HepG2 (cell line): ENCODE results near the gene DNAJC7. TPM values are rescaled to one million over a fixed set of nuclear protein-coding genes. Genes with fewer than 3 reads are reported as not detected.

Experiments used
- GTF2F1 ChIP-seq: fragments of 150-350 bp; IDR thresholded peaks from 2 replicates; pipeline ENCODE4 v1.6.1; 2014; ENCODE audit warnings: low read length
- HCFC1 ChIP-seq: fragments of 150-350 bp; IDR thresholded peaks from 2 replicates; pipeline ENCODE4 v1.6.1; 2014; ENCODE audit warnings: low read depth, low read length
- HES4 ChIP-seq: sonication (generic); formaldehyde crosslinking; IDR thresholded peaks from 2 replicates; pipeline ENCODE4 v1.9.0; 2021; ENCODE audit warnings: mild to moderate bottlenecking, missing genetic modification reagents, borderline replicate concordance
- HNRNPK ChIP-seq: fragments of 200-400 bp; formaldehyde crosslinking; IDR thresholded peaks from 2 replicates; pipeline ENCODE4 v1.6.1; 2018; ENCODE audit warnings: low read length, low read depth, moderate library complexity, mild to moderate bottlenecking; ENCODE audit not compliant: poor library complexity, severe bottlenecking
- HOMEZ ChIP-seq: IDR thresholded peaks from 2 replicates; pipeline ENCODE4 v1.6.1; 2016; ENCODE audit warnings: low read depth
- JDP2 ChIP-seq: sonication (generic); formaldehyde crosslinking; IDR thresholded peaks from 2 replicates; pipeline ENCODE4 v1.8.1; 2022; ENCODE audit warnings: missing genetic modification reagents, borderline replicate concordance
- KLF6 ChIP-seq: IDR thresholded peaks from 2 replicates; pipeline ENCODE4 v1.8.0; 2016; ENCODE audit warnings: missing biosample characterization, missing genetic modification reagents
- NFIC ChIP-seq: IDR thresholded peaks from 2 replicates; pipeline ENCODE4 v1.6.1; 2012; ENCODE audit warnings: mild to moderate bottlenecking, low read length, inconsistent platforms
- NPAS2 ChIP-seq: sonication (generic); formaldehyde crosslinking; IDR thresholded peaks from 2 replicates; pipeline ENCODE4 v1.8.0; 2022; ENCODE audit warnings: mild to moderate bottlenecking, missing genetic modification reagents, borderline replicate concordance
- PHF8 ChIP-seq: sonication (generic); formaldehyde crosslinking; IDR thresholded peaks from 2 replicates; pipeline ENCODE4 v1.5.0; 2020; ENCODE audit warnings: missing genetic modification reagents
- RARG ChIP-seq: sonication (generic); formaldehyde crosslinking; IDR thresholded peaks from 2 replicates; pipeline ENCODE4 v1.4.0; 2020; ENCODE audit warnings: low read depth, mild to moderate bottlenecking, missing genetic modification reagents
- ZBTB40 ChIP-seq, 2 experiments: fragments of 450-650 bp in 1 of 2; sonication (generic) in 1 of 2; formaldehyde crosslinking in 1 of 2; IDR thresholded peaks; 2 replicates each; pipeline versions ENCODE4 v1.6.1 to v1.8.0; 2016 to 2022; ENCODE audit warnings: antibody characterized with exemption in 1 of 2, mild to moderate bottlenecking in 1 of 2, missing genetic modification reagents in 1 of 2
- ZBTB7B ChIP-seq: sonication (generic); formaldehyde crosslinking; IDR thresholded peaks from 2 replicates; pipeline ENCODE4 v1.4.0; 2020; ENCODE audit warnings: missing genetic modification reagents
- ZNF468 ChIP-seq: sonication (generic); formaldehyde crosslinking; IDR thresholded peaks from 2 replicates; pipeline ENCODE4 v1.8.0; 2022; ENCODE audit warnings: mild to moderate bottlenecking, moderate library complexity, missing genetic modification reagents
- ZNF557 ChIP-seq: sonication (generic); formaldehyde crosslinking; IDR thresholded peaks from 2 replicates; pipeline ENCODE4 v1.4.0; 2020; ENCODE audit warnings: missing genetic modification reagents
- ZNF570 ChIP-seq: sonication (generic); formaldehyde crosslinking; IDR thresholded peaks from 2 replicates; pipeline ENCODE4 v1.4.0; 2020; ENCODE audit warnings: mild to moderate bottlenecking, missing genetic modification reagents, borderline replicate concordance
- ZNF713 ChIP-seq: sonication (generic); formaldehyde crosslinking; IDR thresholded peaks from 2 replicates; pipeline ENCODE4 v1.4.0; 2020; ENCODE audit warnings: mild to moderate bottlenecking, missing genetic modification reagents
- polyA plus RNA-seq, 8 experiments: library from polyadenylated mRNA; depleted of rRNA in 3 of 8; stranded (reverse) in 7 of 8; unstranded in 1 of 8; fragments of >200 nt; fragmentation: Illumina TruSeq in 4 of 8; extraction: Trizol in 4 of 8; gene quantifications; 2 replicates each; pipeline versions ENCODE4 v1.2.1 to v1.2.3, GENCODE V29; 2011 to 2016; ENCODE audit warnings: low read depth in 4 of 8, missing spikeins in 1 of 8, mixed read lengths in 1 of 8; ENCODE audit not compliant: insufficient read depth in 1 of 8
- total RNA-seq, 5 experiments: library from RNA; depleted of rRNA; stranded (reverse); fragments of >200 nt; fragmentation: Illumina TruSeq; extraction: Trizol; gene quantifications; 2 replicates each; pipeline ENCODE4 v1.2.3, GENCODE V29; 2016; ENCODE audit warnings: low read depth in 1 of 5
- TF ChIP-seq, protein P1 (sequence below): sonication (generic); formaldehyde crosslinking; IDR thresholded peaks from 2 replicates; pipeline ENCODE4 v1.9.0; 2022; ENCODE audit warnings: missing genetic modification reagents, mild to moderate bottlenecking, borderline replicate concordance

DNAJC7 gene
- total and polyA plus RNA-seq, 2 of the 13 experiments (the other 11 are each of a cell fraction or from before 2014, with no cell fraction given): 47.7 to 132 TPM

GRCh38 chr17:41989702-41990419, 27.4 kb downstream of the DNAJC7 start (continued):
- TF ChIP-seq, protein P1, sequence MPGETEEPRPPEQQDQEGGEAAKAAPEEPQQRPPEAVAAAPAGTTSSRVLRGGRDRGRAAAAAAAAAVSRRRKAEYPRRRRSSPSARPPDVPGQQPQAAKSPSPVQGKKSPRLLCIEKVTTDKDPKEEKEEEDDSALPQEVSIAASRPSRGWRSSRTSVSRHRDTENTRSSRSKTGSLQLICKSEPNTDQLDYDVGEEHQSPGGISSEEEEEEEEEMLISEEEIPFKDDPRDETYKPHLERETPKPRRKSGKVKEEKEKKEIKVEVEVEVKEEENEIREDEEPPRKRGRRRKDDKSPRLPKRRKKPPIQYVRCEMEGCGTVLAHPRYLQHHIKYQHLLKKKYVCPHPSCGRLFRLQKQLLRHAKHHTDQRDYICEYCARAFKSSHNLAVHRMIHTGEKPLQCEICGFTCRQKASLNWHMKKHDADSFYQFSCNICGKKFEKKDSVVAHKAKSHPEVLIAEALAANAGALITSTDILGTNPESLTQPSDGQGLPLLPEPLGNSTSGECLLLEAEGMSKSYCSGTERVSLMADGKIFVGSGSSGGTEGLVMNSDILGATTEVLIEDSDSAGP (CRISPR knock-in tag): no peak; the same call in 1 of the 2 replicates
- TF ChIP-seq GTF2F1 (no peak), JDP2 (no peak), NFIC (no peak; the same call in 1 of the 2 replicates), ZNF468 (CRISPR knock-in tag) (no peak), PHF8 (CRISPR knock-in tag) (no peak), HCFC1 (no peak), HES4 (CRISPR knock-in tag) (no peak), ZBTB7B (CRISPR knock-in tag) (no peak), ZNF713 (no peak), ZNF557 (CRISPR knock-in tag) (no peak), HOMEZ (0 out of 2 replicates have a peak, but pooled peaks have one; percentile 57), NPAS2 (CRISPR knock-in tag) (no peak), ZNF570 (CRISPR knock-in tag) (no peak), KLF6 (CRISPR knock-in tag) (peak; percentile 73; the same call in 1 of the 2 replicates), ZBTB40 (IDR thresholded peaks at IDR 0.05) (no peak), ZBTB40 (CRISPR knock-in tag; IDR thresholded peaks at IDR 0.05) (no peak), HNRNPK (no peak), RARG (no peak)
